ENCODE measurements around the gene TMEM219. TPM values are rescaled to one million over a fixed set of nuclear protein-coding genes. Genes with fewer than 3 reads are reported as not detected.

Gene TMEM219
- total RNA-seq, 4 donors from 2014 or later: 118 to 143 (median 130) TPM

DNA sequence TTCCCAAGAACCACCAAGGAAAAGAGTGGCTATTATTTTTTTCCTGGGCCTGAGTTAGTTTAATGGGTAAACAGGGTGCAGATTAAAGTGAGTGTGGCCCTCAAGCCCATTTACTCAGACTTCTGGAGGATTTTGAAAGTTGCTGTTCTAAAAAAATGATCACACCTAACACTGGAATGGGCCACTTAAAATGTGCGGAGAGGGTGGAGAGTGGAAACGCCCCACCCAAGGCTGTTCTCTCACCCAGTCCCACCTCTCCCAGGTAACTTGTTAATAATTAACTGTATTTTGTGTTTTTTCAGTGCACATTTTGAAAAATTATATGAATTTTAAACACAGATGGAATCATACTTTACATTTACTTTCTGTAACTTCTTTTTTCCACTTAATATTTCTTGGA lies 28.2 kb downstream of the TMEM219 start:
- H3K4me3 ChIP-seq (ENCODE audit: low read depth, poor library complexity, severe bottlenecking): no peak overlapping the region
- TF ChIP-seq, protein P1, sequence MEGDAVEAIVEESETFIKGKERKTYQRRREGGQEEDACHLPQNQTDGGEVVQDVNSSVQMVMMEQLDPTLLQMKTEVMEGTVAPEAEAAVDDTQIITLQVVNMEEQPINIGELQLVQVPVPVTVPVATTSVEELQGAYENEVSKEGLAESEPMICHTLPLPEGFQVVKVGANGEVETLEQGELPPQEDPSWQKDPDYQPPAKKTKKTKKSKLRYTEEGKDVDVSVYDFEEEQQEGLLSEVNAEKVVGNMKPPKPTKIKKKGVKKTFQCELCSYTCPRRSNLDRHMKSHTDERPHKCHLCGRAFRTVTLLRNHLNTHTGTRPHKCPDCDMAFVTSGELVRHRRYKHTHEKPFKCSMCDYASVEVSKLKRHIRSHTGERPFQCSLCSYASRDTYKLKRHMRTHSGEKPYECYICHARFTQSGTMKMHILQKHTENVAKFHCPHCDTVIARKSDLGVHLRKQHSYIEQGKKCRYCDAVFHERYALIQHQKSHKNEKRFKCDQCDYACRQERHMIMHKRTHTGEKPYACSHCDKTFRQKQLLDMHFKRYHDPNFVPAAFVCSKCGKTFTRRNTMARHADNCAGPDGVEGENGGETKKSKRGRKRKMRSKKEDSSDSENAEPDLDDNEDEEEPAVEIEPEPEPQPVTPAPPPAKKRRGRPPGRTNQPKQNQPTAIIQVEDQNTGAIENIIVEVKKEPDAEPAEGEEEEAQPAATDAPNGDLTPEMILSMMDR (IDR thresholded peaks at IDR 0.05): no peak
- no peak for TF ChIP-seq POLR2A (IDR thresholded peaks at IDR 0.05)
- intact Hi-C loops (cut with DNase I; ENCODE audit: low total_unique reads): no loop called here
- 88 to 89% methylated on average over 2 of the region's 2 CpGs for WGBS, 2 donors
- no peak for DNase-seq (ENCODE audit: low spot score in 2 of 2)

DNA sequence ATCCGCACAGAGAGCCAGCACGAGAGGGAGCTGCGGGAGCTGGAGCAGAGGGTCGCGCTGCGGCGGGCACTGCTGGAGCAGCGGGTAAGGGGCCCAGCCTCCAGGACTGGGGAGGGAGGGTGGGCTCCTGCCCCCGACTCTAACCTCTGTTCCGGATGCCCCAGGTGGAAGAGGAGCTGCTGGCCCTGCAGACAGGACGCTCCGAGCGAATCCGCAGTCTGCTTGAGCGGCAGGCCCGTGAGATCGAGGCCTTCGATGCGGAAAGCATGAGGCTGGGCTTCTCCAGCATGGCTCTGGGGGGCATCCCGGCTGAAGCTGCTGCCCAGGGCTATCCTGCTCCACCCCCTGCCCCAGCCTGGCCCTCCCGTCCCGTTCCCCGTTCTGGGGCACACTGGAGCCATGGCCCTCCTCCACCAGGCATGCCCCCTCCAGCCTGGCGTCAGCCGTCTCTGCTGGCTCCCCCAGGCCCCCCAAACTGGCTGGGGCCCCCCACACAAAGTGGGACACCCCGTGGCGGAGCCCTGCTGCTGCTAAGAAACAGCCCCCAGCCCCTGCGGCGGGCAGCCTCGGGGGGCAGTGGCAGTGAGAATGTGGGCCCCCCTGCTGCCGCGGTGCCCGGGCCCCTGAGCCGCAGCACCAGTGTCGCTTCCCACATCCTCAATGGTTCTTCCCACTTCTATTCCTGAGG lies 29.1 kb downstream of the TMEM219 start:
- no peak overlapping the region for H3K4me3 ChIP-seq (ENCODE audit: low read depth, poor library complexity, severe bottlenecking)
- TF ChIP-seq, protein P1 (IDR thresholded peaks at IDR 0.05): no peak
- no peak for TF ChIP-seq POLR2A (IDR thresholded peaks at IDR 0.05)
- intact Hi-C loops (cut with DNase I; ENCODE audit: low total_unique reads): no loop called here
- WGBS, 2 donors: 95% methylated on average over 12 to 31 of the region's 35 CpGs
- no peak for DNase-seq (ENCODE audit: low spot score in 2 of 2)

DNA sequence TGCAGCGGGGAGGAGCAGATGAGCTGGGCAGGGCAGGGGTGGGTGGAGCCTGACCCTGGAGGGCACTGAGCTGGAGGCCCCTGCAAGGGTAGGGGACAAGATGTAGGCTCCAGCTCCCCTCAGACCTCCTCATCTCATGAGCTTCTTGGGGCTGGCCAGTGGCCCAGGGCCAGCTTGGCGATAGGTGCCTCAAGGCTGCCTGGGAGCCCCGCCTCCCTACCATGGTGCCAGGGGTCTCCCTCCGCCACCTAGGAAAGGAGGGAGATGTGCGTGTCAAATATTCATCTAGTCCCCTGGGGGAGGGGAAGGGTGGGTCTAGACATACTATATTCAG lies 29.7 kb downstream of the TMEM219 start:
- H3K4me3 ChIP-seq (ENCODE audit: low read depth, poor library complexity, severe bottlenecking): no peak overlapping the region
- intact Hi-C loops (cut with DNase I; ENCODE audit: low total_unique reads): no loop called here
- TF ChIP-seq, protein P1 (IDR thresholded peaks at IDR 0.05): no peak
- no peak for TF ChIP-seq POLR2A (IDR thresholded peaks at IDR 0.05)
- no peak for DNase-seq (ENCODE audit: low spot score in 2 of 2)
- 80 to 87% methylated on average over 4 to 5 of the region's 5 CpGs for WGBS, 2 donors

DNA sequence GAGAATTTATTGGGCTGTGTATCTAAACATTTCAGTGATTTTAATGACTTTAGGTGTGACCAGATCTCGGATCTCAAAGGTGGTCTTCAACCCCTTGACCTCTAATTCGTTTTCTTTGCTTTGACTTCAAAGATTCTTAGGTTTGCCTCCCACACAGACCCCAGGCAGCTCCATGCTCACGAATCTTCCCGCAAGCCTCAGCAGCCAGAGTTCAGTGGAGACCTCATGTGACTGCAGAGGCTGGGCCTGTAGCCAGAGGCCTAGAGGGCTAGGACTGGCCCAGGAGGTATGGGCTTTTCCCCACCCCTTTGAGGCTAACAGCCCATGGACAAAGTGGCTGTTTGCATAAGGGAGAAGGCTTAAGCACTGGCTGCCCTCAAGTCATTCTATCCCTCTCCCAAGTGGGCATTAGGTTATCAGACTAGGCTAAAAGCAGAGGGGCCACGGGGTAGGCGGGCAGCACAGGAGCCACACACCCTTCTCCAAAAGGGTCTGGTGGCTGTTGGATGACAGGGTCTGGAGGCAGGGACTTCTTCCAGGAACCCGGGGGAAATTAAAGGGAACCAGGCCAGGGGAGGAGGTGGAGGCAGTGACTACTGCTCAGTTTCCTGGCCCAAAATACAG lies 30.6 kb downstream of the TMEM219 start:
- DNase-seq (ENCODE audit: low spot score in 2 of 2): no peak
- no peak overlapping the region for H3K4me3 ChIP-seq (ENCODE audit: low read depth, poor library complexity, severe bottlenecking)
- WGBS, 2 donors: 52 to 56% methylated on average over 7 of the region's 7 CpGs
- TF ChIP-seq POLR2A (IDR thresholded peaks at IDR 0.05): no peak
- TF ChIP-seq, protein P1 (IDR thresholded peaks at IDR 0.05): no peak
- intact Hi-C loops (cut with DNase I; ENCODE audit: low total_unique reads): no loop called here

DNA sequence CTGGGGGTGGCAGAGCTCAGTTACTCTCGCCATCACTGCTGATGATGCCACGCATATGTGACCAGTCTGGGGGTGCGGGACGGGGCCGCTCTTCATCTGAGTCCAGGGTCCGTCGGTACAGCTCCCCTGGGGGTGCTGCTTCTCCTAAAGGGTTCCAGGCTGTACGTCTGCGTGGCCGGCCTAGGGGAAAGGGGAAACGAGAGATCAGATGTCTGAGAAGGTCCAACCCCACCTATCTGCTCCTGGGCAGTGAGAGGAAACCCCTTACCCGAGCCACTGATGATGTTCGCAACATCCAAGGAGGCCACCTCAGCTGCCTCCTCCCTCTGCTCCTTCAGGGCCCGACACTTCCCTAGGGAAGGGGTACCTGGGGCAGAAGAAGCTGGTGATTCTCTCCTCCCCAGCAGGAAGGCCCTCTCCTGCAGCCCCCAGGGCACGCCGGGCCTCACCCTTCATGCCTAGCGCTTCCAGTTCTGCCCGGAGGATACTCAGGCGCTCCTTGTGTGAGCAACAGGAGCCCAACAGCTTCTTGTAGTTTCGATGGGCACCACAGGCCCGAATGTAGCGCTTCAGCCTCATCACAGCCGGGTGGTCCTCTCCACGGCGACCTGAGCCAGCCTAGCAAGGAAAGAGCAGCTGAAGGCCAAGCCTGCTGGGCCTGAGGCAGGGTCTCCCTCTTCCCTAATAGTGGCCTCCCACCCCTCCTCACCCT lies 31.5 kb downstream of the TMEM219 start:
- no peak overlapping the region for H3K4me3 ChIP-seq (ENCODE audit: low read depth, poor library complexity, severe bottlenecking)
- TF ChIP-seq, protein P1 (IDR thresholded peaks at IDR 0.05): no peak
- no peak for TF ChIP-seq POLR2A (IDR thresholded peaks at IDR 0.05)
- no peak for DNase-seq (ENCODE audit: low spot score in 2 of 2)
- intact Hi-C loops (cut with DNase I; ENCODE audit: low total_unique reads): no loop called here
- WGBS, 2 donors: 83 to 91% methylated on average over 22 to 25 of the region's 25 CpGs
